WTC11 (cell line): ENCODE measurements around the gene GRWD1. TPM values are rescaled to one million over a fixed set of nuclear protein-coding genes. Genes with fewer than 3 reads are reported as not detected.

Experiments
- ATAC-seq: fragments of 200-7000 bp; cut with Tn5 transposase; 2 replicates; pipeline ENCODE4 v1.10.0; 2021; ENCODE audit warnings: mild to moderate bottlenecking, moderate library complexity
- CTCF ChIA-PET: fragments of 300-600 bp; sonication (Branson Sonifier 250); formaldehyde crosslinking; loops from one replicate; lab custom pipeline; 2021; ENCODE audit warnings: antibody characterized with exemption; lab: Charles Lee
- POLR2A ChIA-PET: fragments of 350-600 bp; sonication (Branson Sonifier 250); formaldehyde crosslinking; loops from one replicate; lab custom pipeline; 2021; ENCODE audit warnings: antibody characterized with exemption; lab: Charles Lee
- DNase-seq: peaks from one replicate; pipeline ENCODE4 v3.0.0; 2021; ENCODE audit warnings: low spot score
- H3K27ac Mint-ChIP-seq: 2 replicates; pipeline ENCODE4 v1.8.0; 2021; ENCODE audit warnings: mixed read lengths
- H3K27me3 Mint-ChIP-seq: 2 replicates; pipeline ENCODE4 v1.8.0; 2021; ENCODE audit warnings: low read depth, mild to moderate bottlenecking, moderate library complexity, mixed read lengths
- H3K36me3 Mint-ChIP-seq: 2 replicates; pipeline ENCODE4 v1.8.0; 2021; ENCODE audit warnings: mixed read lengths
- H3K4me1 Mint-ChIP-seq: 2 replicates; pipeline ENCODE4 v1.8.0; 2022; ENCODE audit warnings: mixed read lengths
- H3K4me3 Mint-ChIP-seq: 2 replicates; pipeline ENCODE4 v1.8.0; 2021; ENCODE audit warnings: mild to moderate bottlenecking, moderate library complexity, mixed read lengths
- H3K9me3 Mint-ChIP-seq: 2 replicates; pipeline ENCODE4 v1.8.0; 2021; ENCODE audit warnings: mixed read lengths
- ATF2 ChIP-seq: sonication (generic); formaldehyde crosslinking; IDR thresholded peaks from 2 replicates; pipeline ENCODE4 v1.8.1; 2022; ENCODE audit warnings: low read depth, missing genetic modification reagents, borderline replicate concordance
- ATF3 ChIP-seq: sonication (generic); formaldehyde crosslinking; conservative IDR thresholded peaks from 2 replicates; pipeline ENCODE4 v1.8.1; 2022; ENCODE audit warnings: mild to moderate bottlenecking, missing genetic modification reagents
- CDX4 ChIP-seq: fragments of 250-450 bp; sonication (Bioruptor Pico); IDR thresholded peaks from 2 replicates; pipeline ENCODE4 v1.9.0; 2021; ENCODE audit warnings: moderate library complexity, mild to moderate bottlenecking, inconsistent platforms, borderline replicate concordance
- CTCF ChIP-seq: fragments of 200-600 bp; IDR thresholded peaks from 2 replicates; pipeline ENCODE4 v1.8.0; 2022; ENCODE audit warnings: antibody characterized with exemption
- E2F1 ChIP-seq: sonication (generic); formaldehyde crosslinking; IDR thresholded peaks from 2 replicates; pipeline ENCODE4 v1.8.0; 2022; ENCODE audit warnings: mild to moderate bottlenecking, missing genetic modification reagents
- E2F5 ChIP-seq: sonication (generic); formaldehyde crosslinking; IDR thresholded peaks from 2 replicates; pipeline ENCODE4 v1.8.1; 2022; ENCODE audit warnings: mild to moderate bottlenecking, moderate library complexity, missing genetic modification reagents
- ETV6 ChIP-seq: sonication (generic); formaldehyde crosslinking; IDR thresholded peaks from 2 replicates; pipeline ENCODE4 v1.8.1; 2022; ENCODE audit warnings: mild to moderate bottlenecking, missing genetic modification reagents
- FOXJ3 ChIP-seq: sonication (generic); formaldehyde crosslinking; IDR thresholded peaks from 2 replicates; pipeline ENCODE4 v1.9.0; 2021; ENCODE audit warnings: missing genetic modification reagents, mild to moderate bottlenecking, borderline replicate concordance
- FOXK1 ChIP-seq: sonication (generic); formaldehyde crosslinking; IDR thresholded peaks from 2 replicates; pipeline ENCODE4 v1.8.0; 2022; ENCODE audit warnings: mild to moderate bottlenecking, moderate library complexity, missing genetic modification reagents
- FOXP4 ChIP-seq: sonication (generic); formaldehyde crosslinking; IDR thresholded peaks from 2 replicates; pipeline ENCODE4 v1.8.0; 2022; ENCODE audit warnings: mild to moderate bottlenecking, missing genetic modification reagents
- GRHL2 ChIP-seq: fragments of 250-450 bp; sonication (Bioruptor Pico); IDR thresholded peaks from 2 replicates; pipeline ENCODE4 v1.8.0; 2022; ENCODE audit warnings: mild to moderate bottlenecking, moderate library complexity; ENCODE audit not compliant: insufficient replicate concordance, severe bottlenecking
- HMGA2 ChIP-seq: fragments of 250-450 bp; sonication (Bioruptor Pico); IDR thresholded peaks from 2 replicates; pipeline ENCODE4 v1.4.0; 2021; ENCODE audit warnings: mild to moderate bottlenecking, moderate library complexity
- MAX ChIP-seq: sonication (generic); formaldehyde crosslinking; IDR thresholded peaks from 2 replicates; pipeline ENCODE4 v1.8.0; 2022; ENCODE audit warnings: mild to moderate bottlenecking, missing genetic modification reagents
- MLX ChIP-seq: sonication (generic); formaldehyde crosslinking; IDR thresholded peaks from 2 replicates; pipeline ENCODE4 v1.8.1; 2023; ENCODE audit warnings: mild to moderate bottlenecking, missing genetic modification reagents, moderate library complexity
- NFYB ChIP-seq: sonication (generic); formaldehyde crosslinking; conservative IDR thresholded peaks from 2 replicates; pipeline ENCODE4 v1.8.0; 2022; ENCODE audit warnings: low read depth, missing genetic modification reagents
- NR3C1 ChIP-seq: sonication (generic); formaldehyde crosslinking; conservative IDR thresholded peaks from 2 replicates; pipeline ENCODE4 v1.8.1; 2023; ENCODE audit warnings: low read depth, mild to moderate bottlenecking, missing genetic modification reagents
- SMAD4 ChIP-seq: sonication (generic); formaldehyde crosslinking; IDR thresholded peaks from 2 replicates; pipeline ENCODE4 v1.8.0; 2022; ENCODE audit warnings: mild to moderate bottlenecking, missing genetic modification reagents
- TEAD1 ChIP-seq: sonication (generic); formaldehyde crosslinking; IDR thresholded peaks from 2 replicates; pipeline ENCODE4 v1.8.0; 2022; ENCODE audit warnings: mild to moderate bottlenecking, missing genetic modification reagents
- ZBTB43 ChIP-seq: sonication (generic); formaldehyde crosslinking; IDR thresholded peaks from 2 replicates; pipeline ENCODE4 v1.8.1; 2023; ENCODE audit warnings: mild to moderate bottlenecking, missing genetic modification reagents
- ZMAT4 ChIP-seq: fragments of 250-450 bp; sonication (Bioruptor Pico); IDR thresholded peaks from 2 replicates; pipeline ENCODE4 v1.9.0; 2021; ENCODE audit warnings: mild to moderate bottlenecking
- ZNF416 ChIP-seq: fragments of 250-450 bp; sonication (Bioruptor Pico); IDR thresholded peaks from 2 replicates; pipeline ENCODE4 v1.9.0; 2021; ENCODE audit warnings: mild to moderate bottlenecking, inconsistent platforms
- ZNF423 ChIP-seq: fragments of 250-450 bp; sonication (Bioruptor Pico); IDR thresholded peaks from 2 replicates; pipeline ENCODE4 v2.1.2; 2022; ENCODE audit warnings: mild to moderate bottlenecking, moderate library complexity
- ZSCAN18 ChIP-seq: fragments of 250-450 bp; sonication (Bioruptor Pico); IDR thresholded peaks from 2 replicates; pipeline ENCODE4 v2.1.2; 2022; ENCODE audit warnings: mild to moderate bottlenecking, moderate library complexity
- total RNA-seq: library from RNA; stranded (reverse); gene quantifications from 3 replicates; pipeline ENCODE4 v1.2.3, GENCODE V29; 2021

GRWD1 gene
- total RNA-seq, 1 experiment from 2014 or later, result 67.2 TPM

GRCh38 chr19:48469289-48469881 is 23.6 kb downstream of the GRWD1 start, which contains the start of gene CYTH2:
Gene CYTH2 (plus strand): TSS chr19:48469369. CDS start chr19:48469508, 139 bp downstream.
- Mint-ChIP-seq H3K36me3 (peaks cover 35% of the 10 kb centered on the region), H3K4me1 (peaks cover 8% of the 10 kb centered on the region), H3K9me3 (no peaks in the 10 kb centered on the region), H3K27ac (peak within 1 kb of the TSS; percentile 85), H3K27me3 (peaks cover 18% of the 10 kb centered on the region), H3K4me3 (peak within 1 kb of the TSS; percentile 82)
- ChIA-PET POLR2A (interaction anchor here (0.8 to 1.5 kb wide), 3 partner anchors 11 to 105 kb away, joined by 3 to 4 read pairs (median 3); partner anchors contain the start of gene SYNGR4), CTCF (interaction anchor here (0.9 to 1.9 kb wide), 7 partner anchors 18 to 148 kb away, joined by 3 to 9 read pairs (median 5); partner anchors contain the start of gene KDELR1)
- ATAC-seq (peak; percentile 25), DNase-seq (peak; percentile 88)
- TF ChIP-seq NFYB (CRISPR knock-in tag), result no peak
- TF ChIP-seq E2F1 (CRISPR knock-in tag), result no peak
- no peak for TF ChIP-seq FOXP4 (CRISPR knock-in tag)
- TF ChIP-seq ATF2 (CRISPR knock-in tag), result no peak; the same call in 1 of the 2 replicates
- TF ChIP-seq E2F5 (CRISPR knock-in tag), result peak; percentile 45; the same call in 1 of the 2 replicates
- TF ChIP-seq GRHL2, result no peak
- TF ChIP-seq ATF3, result no peak
- no peak for TF ChIP-seq MLX (CRISPR knock-in tag)
- TF ChIP-seq ZNF416 (CRISPR knock-in tag), result peak; percentile 73; the same call in 1 of the 2 replicates
- TF ChIP-seq HMGA2 (CRISPR knock-in tag), result no peak
- TF ChIP-seq CDX4 (CRISPR knock-in tag), result no peak
- TF ChIP-seq ZNF423 (CRISPR knock-in tag), result no peak
- no peak for TF ChIP-seq SMAD4 (CRISPR knock-in tag)
- 0 out of 2 replicates have a peak, but pooled peaks have one; percentile 49 for TF ChIP-seq ETV6
- TF ChIP-seq CTCF, result no peak
- TF ChIP-seq ZMAT4 (CRISPR knock-in tag), result no peak
- no peak; the same call in 1 of the 2 replicates for TF ChIP-seq MAX (CRISPR knock-in tag)
- 0 out of 2 replicates have a peak, but pooled peaks have one; percentile 26 for TF ChIP-seq NR3C1 (CRISPR knock-in tag)
- TF ChIP-seq ZSCAN18 (CRISPR knock-in tag), result no peak
- TF ChIP-seq TEAD1 (CRISPR knock-in tag), result peak; percentile 64; the same call in 1 of the 2 replicates
- TF ChIP-seq FOXK1 (CRISPR knock-in tag), result no peak
- peak; percentile 48; the same call in 1 of the 2 replicates for TF ChIP-seq ZBTB43 (CRISPR knock-in tag)
- no peak for TF ChIP-seq FOXJ3 (CRISPR knock-in tag)
